B cell (primary cell): ENCODE results near the gene KCNA3. TPM values are rescaled to one million over a fixed set of nuclear protein-coding genes. Genes with fewer than 3 reads are reported as not detected.
A peak's percentile ranks its signal among the peaks of the same experiment; 100 is the strongest.

Experiments used
- ATAC-seq: fragments of 200-7000 bp; cut with Tn5 transposase; one replicate; pipeline ENCODE4 v1.10.0; 2021; ENCODE audit warnings: low read depth, mild to moderate bottlenecking, moderate number of reproducible peaks, moderate library complexity
- CTCF ChIA-PET: fragments of 350-600 bp; sonication (Branson Sonifier 250); formaldehyde crosslinking; loops from one replicate; lab custom pipeline; 2021; ENCODE audit warnings: antibody characterized with exemption, inconsistent platforms; lab: Charles Lee
- POLR2A ChIA-PET: fragments of 350-600 bp; sonication (Branson Sonifier 250); formaldehyde crosslinking; loops from one replicate; lab custom pipeline; 2021; ENCODE audit warnings: antibody characterized with exemption; lab: Charles Lee
- DNase-seq: peaks from one replicate; pipeline ENCODE4 v3.0.0; 2013
- H2AFZ ChIP-seq: 2 replicates; pipeline ENCODE4 v1.6.1; 2012; ENCODE audit warnings: mild to moderate bottlenecking, low read depth, low read length; ENCODE audit not compliant: insufficient read depth, poor library complexity, severe bottlenecking
- H3K27ac ChIP-seq, 2 donors: 1 replicate in 1 of 2; 2 replicates in 1 of 2; pipeline ENCODE4 v1.5.1; 2012 to 2013; ENCODE audit warnings: low read length in 2 of 2, mild to moderate bottlenecking in 2 of 2, moderate library complexity in 1 of 2
- H3K27me3 ChIP-seq, 4 experiments: fragments of 200-600 bp in 1 of 4; sonication (generic) in 1 of 4; replicated peaks in 1 of 4; 1 replicate in 2 of 4; 2 replicates in 2 of 4; pipeline versions ENCODE4 v1.6.1 to v1.7.0; 2013 to 2016; ENCODE audit warnings: low read length in 3 of 4, mild to moderate bottlenecking in 2 of 4, mixed read lengths in 1 of 4, moderate library complexity in 1 of 4; ENCODE audit not compliant: insufficient read depth in 4 of 4, control insufficient read depth in 3 of 4; ENCODE audit errors: control extremely low read depth in 1 of 4
- H3K36me3 ChIP-seq, 2 experiments: replicated peaks in 1 of 2; 1 replicate in 1 of 2; 2 replicates in 1 of 2; pipeline versions ENCODE4 v1.6.1 to v1.7.1; 2013; ENCODE audit warnings: low read length in 1 of 2; ENCODE audit not compliant: insufficient read depth in 2 of 2, control insufficient read depth in 1 of 2; ENCODE audit errors: control extremely low read depth in 1 of 2, extremely low read depth in 1 of 2
- H3K4me1 ChIP-seq, 2 donors: fragments of 200-600 bp in 1 of 2; sonication (generic) in 1 of 2; 1 replicate in 1 of 2; 2 replicates in 1 of 2; pipeline versions ENCODE4 v1.5.1 to v1.6.1; 2013 to 2017; ENCODE audit warnings: low read length in 2 of 2; ENCODE audit not compliant: control insufficient read depth in 2 of 2, insufficient read depth in 2 of 2
- H3K4me2 ChIP-seq: replicated peaks from 2 replicates; pipeline ENCODE3; 2012; ENCODE audit warnings: mild to moderate bottlenecking, low read depth, low read length; ENCODE audit not compliant: poor library complexity, severe bottlenecking
- H3K4me3 ChIP-seq, 5 experiments: fragments of 200-600 bp in 1 of 5; sonication (generic) in 1 of 5; 1 replicate in 3 of 5; 2 replicates in 2 of 5; pipeline versions ENCODE4 v1.5.1 to v1.7.0; 2011 to 2016; ENCODE audit warnings: low read length in 4 of 5, mild to moderate bottlenecking in 4 of 5, low read depth in 2 of 5, control low read depth in 1 of 5, moderate library complexity in 1 of 5; ENCODE audit not compliant: insufficient read depth in 1 of 5; ENCODE audit errors: control extremely low read depth in 1 of 5, extremely low read depth in 1 of 5
- H3K79me2 ChIP-seq: fragments of 200-600 bp; sonication (generic); one replicate; pipeline ENCODE4 v1.6.0; 2016; ENCODE audit warnings: low read length; ENCODE audit not compliant: control insufficient read depth, insufficient read depth
- H3K9ac ChIP-seq: fragments of 200-600 bp; sonication (generic); 2 replicates; pipeline ENCODE4 v1.6.1; 2017; ENCODE audit warnings: mild to moderate bottlenecking, low read length, moderate library complexity
- H3K9me3 ChIP-seq, 3 donors: one replicate each; pipeline versions ENCODE4 v1.6.1 to v1.7.1; 2013; ENCODE audit warnings: low read length in 2 of 3; ENCODE audit not compliant: control insufficient read depth in 2 of 3, insufficient read depth in 1 of 3; ENCODE audit errors: control extremely low read depth in 1 of 3
- H4K20me1 ChIP-seq: 2 replicates; pipeline ENCODE4 v1.6.0; 2012; ENCODE audit warnings: mild to moderate bottlenecking, low read length; ENCODE audit not compliant: insufficient read depth, control insufficient read depth, poor library complexity, severe bottlenecking
- H3K27ac Mint-ChIP-seq: one replicate; pipeline ENCODE4 v1.8.0; 2021; ENCODE audit warnings: mixed read lengths
- H3K27me3 Mint-ChIP-seq: one replicate; pipeline ENCODE4 v1.8.0; 2021; ENCODE audit warnings: mixed read lengths
- H3K4me1 Mint-ChIP-seq: one replicate; pipeline ENCODE4 v1.8.0; 2021; ENCODE audit warnings: mixed read lengths
- H3K4me3 Mint-ChIP-seq: one replicate; pipeline ENCODE4 v1.8.0; 2021; ENCODE audit warnings: mixed read lengths
- H3K9me3 Mint-ChIP-seq: one replicate; pipeline ENCODE4 v1.8.0; 2022; ENCODE audit warnings: mixed read lengths; ENCODE audit not compliant: insufficient read depth
- CTCF ChIP-seq: fragments of 200-600 bp; IDR thresholded peaks from one replicate; pipeline ENCODE4 v1.8.0; 2022; ENCODE audit warnings: antibody characterized with exemption, mild to moderate bottlenecking
- EZH2 ChIP-seq: IDR thresholded peaks from 2 replicates; pipeline ENCODE4 v1.6.1; 2012; ENCODE audit warnings: borderline replicate concordance, low read depth, mild to moderate bottlenecking, moderate library complexity, low read length; ENCODE audit not compliant: insufficient read depth, poor library complexity, severe bottlenecking
- WGBS: methylation state at CpG from one replicate; pipeline ENCODE4 v1.1.5; 2013; ENCODE audit warnings: missing lambda C conversion rate; ENCODE audit not compliant: insufficient coverage; 5-methylcytosine and 5-hydroxymethylcytosine counted together
- intact Hi-C: fragments of 100-400 bp; cut with micrococcal nuclease; formaldehyde crosslinking; loops from one replicate; pipeline ENCODE4 v1.10.0; 2022
- polyA plus RNA-seq: library from polyadenylated mRNA; depleted of rRNA; stranded (reverse); fragments of >200 nt; gene quantifications from 2 replicates; pipeline ENCODE4 v1.2.3, GENCODE V29; 2012
- total RNA-seq, 2 donors: library from RNA; stranded (reverse); fragments of 120-200 nt in 1 of 2; gene quantifications; 1 replicate in 1 of 2; 2 replicates in 1 of 2; pipeline versions ENCODE4 v1.2.3 to v1.2.4, GENCODE V29; 2013 to 2022

Gene KCNA3
- total and polyA plus RNA-seq, 2 donors (not counting 1 experiment from before 2014, with no cell fraction given): 17.5 to 60.0 TPM

DNA sequence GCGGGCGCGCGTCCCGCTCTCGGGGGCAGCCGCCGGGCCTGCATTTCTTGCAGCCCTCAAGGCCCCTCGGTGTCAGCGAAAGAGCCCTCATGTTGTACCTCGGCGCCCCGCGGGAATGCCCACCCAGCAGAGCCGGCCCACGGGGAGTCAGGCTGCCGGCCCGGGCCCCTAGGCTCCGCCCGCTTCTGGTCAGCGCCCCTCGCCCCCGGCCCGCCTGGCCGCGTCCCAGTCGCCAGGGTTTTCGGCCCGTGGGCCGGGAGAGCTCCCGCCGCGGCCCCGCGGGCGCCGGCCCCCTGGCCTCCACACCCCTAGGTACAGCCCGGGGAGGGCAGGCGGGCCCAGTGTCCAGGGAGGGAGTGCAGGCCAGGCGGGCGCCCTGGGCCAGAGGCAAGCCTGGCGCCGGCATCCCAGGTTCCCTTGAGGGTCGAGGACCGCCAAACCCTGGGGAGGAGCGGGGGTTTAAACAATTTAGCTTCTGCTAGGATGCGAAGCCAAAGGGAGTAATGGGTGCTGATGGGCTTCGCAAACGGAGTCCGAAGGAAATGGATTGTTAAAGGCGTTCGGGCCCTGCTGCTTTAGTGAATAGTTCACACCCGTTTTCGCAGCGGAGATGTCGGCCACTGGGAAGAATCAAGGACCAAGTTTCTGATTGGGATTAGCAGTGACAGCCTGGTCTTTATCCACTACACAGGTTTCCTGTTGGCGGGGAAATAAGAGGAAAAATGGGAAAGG is 486 bp upstream of the KCNA3 start:
- Histone ChIP-seq H3K4me1 (peaks cover 36 to 38% of the 10 kb centered on the region in 2 donors), H2AFZ (peak overlapping the region; percentile 75), H3K4me2 (peak overlapping the region; percentile 94), H3K27me3 (no peaks in the 10 kb centered on the region), H4K20me1 (no peaks in the 10 kb centered on the region), H3K27ac (peak overlapping the region in 1 of 2 donors; percentile 20), H3K9ac (peak overlapping the region; percentile 72), H3K36me3 (no peaks in the 10 kb centered on the region), H3K79me2 (peaks cover 35% of the 10 kb centered on the region), H3K9me3 (peaks cover 0 to 7% (median 0%) of the 10 kb centered on the region in 3 donors), H3K4me3 (peak overlapping the region in 4 of 5 experiments; percentile 50 to 67 (median 62))
- WGBS: 23% methylated on average over 57 of the region's 57 CpGs
- intact Hi-C loops: loop anchor here (2.0 to 10.0 kb wide), 2 partner anchors 198 to 450 kb away; partner anchors contain the start of gene CD53
- no peak for ATAC-seq
- DNase-seq: peak; percentile 23
- ChIA-PET POLR2A (interaction anchor here (0.6 to 1.4 kb wide), 2 partner anchors 112 to 131 kb away, joined by 3 to 4 read pairs; no protein-coding TSS in a partner anchor), CTCF (interaction anchor here (0.6 to 3.9 kb wide), 8 partner anchors 11 to 343 kb away, joined by 3 to 29 read pairs (median 11); partner anchors contain the start of gene KCNA2)
- H3K4me1 Mint-ChIP-seq: peaks cover 48% of the 10 kb centered on the region
- no peaks in the 10 kb centered on the region for H3K9me3 Mint-ChIP-seq
- TF ChIP-seq EZH2 (no peak), CTCF (no peak)
- H3K4me3 Mint-ChIP-seq: peak overlapping the region; percentile 84
- H3K27ac Mint-ChIP-seq: peak overlapping the region; percentile 80
- no peaks in the 10 kb centered on the region for H3K27me3 Mint-ChIP-seq
